Astrocyte (in vitro differentiated cells and primary cell): ENCODE measurements around the gene GSS.

Experiments used
- CTCF ChIP-seq: IDR thresholded peaks from 2 replicates; pipeline ENCODE4 v1.5.1; 2011; ENCODE audit warnings: low read depth, mild to moderate bottlenecking, inconsistent platforms, low read length, moderate library complexity; ENCODE audit not compliant: insufficient read depth
- EZH2 ChIP-seq: IDR thresholded peaks from 2 replicates; pipeline ENCODE4 v1.6.1; 2012; ENCODE audit warnings: mild to moderate bottlenecking, low read length, inconsistent platforms; ENCODE audit not compliant: insufficient read depth

GRCh38 chr20:34920055-34920454 is 35.6 kb downstream of the GSS start:
- no peak for TF ChIP-seq CTCF
- TF ChIP-seq EZH2 = no peak
